NCI-H226 (cell line): ENCODE results near the gene RFTN1.

Source experiments
- DNase-seq: peaks from one replicate; pipeline ENCODE4 v3.0.0-alpha.2; 2015

The RFTN1 gene

DNA sequence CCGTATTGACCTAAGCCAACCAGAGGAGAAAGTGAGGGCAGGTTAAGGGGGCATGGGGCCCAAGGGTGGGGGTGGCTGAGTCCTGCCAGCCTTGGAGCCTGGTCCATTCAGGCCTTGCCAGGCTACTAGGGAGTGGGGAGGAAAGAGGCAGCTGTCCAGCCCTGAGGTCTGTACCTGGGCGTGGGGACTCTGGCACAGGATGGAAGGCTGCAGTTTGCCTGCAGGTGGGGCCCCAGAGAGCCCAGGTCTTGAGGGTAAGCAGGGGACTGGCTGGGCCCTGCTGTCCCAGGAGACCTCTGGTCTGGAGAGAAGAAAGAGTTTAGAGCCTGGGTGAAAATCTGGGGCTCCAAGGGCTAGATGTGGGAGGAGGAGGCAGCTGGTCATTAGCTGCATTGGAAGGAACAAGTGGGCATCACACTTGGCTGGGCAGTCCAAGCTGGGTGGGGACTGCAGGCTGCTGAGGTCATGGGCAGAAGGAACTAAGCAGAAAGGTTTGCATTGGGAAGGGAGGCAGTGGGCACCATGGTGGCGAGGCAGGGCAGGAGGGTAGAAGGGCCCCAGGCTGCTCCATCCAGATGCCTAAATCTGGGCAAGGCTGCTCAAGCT is 140.1 kb downstream of the RFTN1 start:
- DNase-seq: no peak

DNA sequence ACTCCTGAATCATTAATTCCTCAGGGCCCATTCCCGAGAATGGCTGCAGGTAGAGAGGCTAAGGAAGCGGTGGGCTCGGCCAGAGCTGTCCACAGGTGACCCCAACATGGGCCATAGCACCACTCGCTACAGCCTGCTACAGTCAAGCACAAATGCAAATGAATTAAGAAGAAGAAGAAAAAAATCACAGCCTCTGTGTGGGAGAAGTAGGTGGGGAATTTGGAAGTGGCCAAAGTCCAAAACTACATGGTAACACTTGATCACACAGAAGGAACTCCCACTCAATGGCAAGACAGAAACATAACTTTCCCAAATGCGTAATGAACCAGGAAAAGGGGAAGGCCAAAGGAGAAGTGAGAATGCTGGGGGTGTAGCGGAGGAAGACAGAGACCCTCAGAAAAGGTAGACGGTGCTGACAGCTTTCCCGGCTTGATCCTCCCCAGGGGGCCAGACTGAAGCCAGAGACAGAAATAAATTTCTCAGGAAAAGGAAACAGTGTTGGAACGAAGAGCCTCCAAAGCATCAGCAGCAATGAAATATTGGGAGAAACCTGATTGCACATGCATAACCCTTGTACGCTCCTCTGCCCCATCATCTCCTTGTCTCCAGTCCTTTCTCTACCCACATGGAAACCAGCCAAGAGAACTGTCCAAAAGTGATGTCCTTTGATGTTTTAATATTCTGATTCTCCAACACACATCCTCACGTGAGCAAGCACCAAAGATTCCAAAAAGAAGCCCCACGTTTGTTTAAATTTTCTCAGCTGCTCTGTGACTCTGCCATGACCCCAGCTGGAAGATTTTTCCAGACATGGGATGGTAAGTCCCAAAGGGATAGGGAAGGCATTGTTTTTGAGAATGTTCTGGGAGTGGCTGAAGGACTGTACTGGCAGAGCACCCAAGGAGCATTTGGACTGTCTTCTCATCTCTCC is 140.9 kb downstream of the RFTN1 start:
- DNase-seq: no peak

DNA sequence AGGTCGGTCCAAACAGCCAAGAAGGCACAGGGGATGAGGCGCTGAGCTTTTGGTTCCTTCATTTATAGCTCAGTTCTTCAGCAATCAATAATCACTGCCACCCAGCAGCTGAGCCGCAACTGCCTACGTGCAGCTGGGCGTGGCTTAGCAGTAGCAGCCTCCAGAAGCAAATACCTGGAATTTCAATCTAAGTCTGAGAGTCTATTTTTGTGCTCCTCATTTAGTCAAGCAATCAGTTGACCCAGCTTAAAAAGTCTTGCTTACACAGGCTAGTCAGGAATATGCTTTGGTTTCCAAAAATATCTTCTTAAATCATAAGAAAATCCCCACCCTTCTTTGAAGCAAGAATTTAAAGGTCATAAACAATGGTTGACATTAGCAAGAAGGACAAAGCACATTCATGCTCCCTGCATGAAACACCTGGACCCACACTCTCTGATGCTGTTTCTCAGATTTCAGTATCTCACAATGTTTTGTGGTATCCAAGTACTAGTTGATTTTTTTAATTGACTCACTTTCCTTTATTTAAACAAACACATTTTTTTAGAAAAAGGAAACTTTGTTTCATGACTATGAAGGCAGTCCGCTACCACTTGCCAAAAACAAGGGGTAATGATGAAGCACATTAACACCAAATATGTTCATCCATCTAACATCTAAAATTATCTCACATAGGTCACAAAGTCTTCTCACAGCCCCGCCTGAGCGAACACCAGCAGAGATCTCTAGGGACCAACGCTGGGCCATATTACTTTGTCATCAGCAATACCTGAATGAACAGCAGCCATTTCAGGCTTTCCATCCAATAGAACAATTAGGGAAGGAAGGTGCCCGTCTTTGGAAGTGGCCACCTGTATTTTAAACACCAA is 142.4 kb downstream of the RFTN1 start:
- no peak for DNase-seq

DNA sequence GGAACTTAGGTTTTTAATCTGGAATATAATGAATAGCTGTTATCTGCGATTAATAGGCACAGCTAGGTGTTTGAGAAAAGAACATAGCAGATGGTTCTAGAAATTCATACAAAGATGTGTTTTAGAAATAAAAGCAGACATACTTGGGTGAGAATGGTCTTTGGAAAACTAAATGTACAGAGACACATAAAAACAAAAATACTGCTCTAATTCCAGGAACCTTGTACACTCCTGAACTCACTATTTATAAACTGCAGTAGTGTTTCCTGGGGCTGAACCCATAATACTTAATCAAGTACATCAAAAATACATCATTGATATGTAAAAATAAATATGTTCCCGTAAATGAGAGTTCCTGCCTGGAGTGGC is 143.0 kb downstream of the RFTN1 start:
- DNase-seq: no peak

DNA sequence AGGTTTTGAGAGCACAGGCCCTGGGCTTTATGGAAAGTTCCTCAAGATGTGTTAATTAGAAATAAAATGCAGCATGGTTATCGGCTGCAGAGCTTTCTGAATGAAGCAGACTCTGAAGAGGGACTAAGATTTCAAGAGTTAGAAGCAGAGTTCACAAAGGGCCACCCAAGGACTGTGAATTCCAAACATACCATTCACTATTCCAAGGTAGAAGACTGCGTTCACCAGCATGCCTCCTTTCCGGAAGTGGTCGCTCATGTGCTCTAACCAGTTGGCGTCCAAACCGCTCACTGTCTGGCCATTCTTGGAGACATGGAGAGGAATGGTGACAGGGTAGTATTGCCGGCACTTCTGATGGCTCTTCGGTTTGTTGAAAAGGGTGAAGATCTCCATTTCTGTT is 143.6 kb downstream of the RFTN1 start:
- no peak for DNase-seq

DNA sequence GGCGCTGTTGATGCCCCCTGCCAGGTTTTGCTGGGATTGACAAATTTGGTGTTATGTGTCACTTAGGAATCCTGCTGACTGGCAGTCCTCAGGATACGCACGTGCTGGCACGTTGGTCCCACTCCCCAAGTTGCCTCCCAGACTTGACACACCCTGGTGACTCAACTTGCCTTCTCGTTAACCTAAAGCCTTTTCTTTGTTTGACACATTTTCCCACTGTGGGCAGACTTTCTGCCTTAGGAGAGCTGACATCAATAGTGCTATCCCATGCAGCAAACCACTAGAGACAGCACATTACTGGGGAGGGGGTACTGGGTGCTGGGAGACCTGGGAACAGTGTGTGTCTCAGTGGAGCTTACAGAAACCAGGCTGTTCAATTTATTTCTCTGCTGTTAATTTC is 144.2 kb downstream of the RFTN1 start:
- no peak for DNase-seq

DNA sequence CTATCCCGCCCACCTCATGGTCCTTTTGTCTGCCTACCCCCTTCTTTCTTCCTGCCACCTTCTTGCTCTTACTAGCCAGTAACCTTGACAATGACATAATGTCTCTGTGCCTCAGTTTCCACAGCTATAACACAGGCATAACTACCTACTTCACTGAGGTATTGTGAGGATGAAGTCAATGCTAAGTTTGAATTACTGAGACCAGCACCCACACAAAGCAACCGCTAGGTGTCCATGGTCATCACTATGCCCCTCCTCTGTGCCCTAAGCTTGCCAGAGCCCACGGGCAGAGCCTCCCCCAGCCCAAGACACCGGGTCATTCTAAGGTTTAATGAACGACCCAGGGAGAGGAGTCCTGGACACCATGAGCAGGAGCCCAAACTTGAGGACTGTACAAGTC is 146.9 kb downstream of the RFTN1 start:
- DNase-seq: no peak

DNA sequence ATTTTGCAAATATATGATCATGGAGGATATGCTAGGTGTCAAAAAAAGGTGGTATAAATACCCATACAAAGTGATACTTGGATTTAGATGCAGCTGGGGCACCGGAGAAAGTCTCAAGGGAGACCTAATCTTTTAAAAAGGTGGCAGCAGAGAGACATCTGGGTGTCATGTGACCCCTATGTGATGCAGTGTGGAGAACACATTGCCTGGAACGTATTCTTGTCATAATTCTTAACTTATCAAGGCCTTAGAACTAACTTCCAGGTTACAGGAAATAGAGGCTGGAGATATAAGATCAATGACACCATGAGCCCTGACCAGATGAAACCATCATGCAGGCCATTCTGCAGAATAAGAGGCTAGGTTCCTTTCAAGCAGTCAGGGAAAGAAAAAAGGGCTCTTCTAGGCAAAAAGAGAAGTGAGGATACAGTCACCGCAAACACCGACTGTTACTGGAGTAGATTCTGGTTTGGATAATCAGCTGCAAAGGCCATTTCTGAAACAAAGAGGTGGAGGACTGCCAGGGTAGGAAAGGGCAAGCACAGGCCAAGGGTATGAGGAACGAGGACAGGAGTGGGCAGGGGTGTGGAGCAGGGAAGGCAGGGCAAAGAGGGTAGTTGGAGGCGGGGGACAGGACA is 147.9 kb downstream of the RFTN1 start:
- DNase-seq: no peak

DNA sequence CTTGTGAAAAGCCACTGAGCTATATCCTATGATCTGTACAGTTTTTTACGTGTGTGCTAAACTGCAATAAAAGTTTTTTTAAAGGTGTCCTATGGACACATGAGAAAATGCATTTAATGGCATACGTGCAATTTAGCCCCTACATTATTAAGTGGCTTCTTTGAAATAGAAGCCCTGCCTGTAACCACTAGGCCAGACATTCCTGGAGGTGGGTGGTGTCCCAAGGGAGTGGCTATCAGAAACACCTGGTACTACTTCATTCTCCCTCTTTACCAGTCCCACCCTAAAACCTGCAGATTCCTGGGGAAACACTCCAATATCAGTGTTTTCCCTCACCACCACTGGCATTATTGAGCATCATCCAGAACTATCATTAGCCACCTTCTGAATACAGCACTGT is 148.5 kb downstream of the RFTN1 start:
- DNase-seq: no peak

DNA sequence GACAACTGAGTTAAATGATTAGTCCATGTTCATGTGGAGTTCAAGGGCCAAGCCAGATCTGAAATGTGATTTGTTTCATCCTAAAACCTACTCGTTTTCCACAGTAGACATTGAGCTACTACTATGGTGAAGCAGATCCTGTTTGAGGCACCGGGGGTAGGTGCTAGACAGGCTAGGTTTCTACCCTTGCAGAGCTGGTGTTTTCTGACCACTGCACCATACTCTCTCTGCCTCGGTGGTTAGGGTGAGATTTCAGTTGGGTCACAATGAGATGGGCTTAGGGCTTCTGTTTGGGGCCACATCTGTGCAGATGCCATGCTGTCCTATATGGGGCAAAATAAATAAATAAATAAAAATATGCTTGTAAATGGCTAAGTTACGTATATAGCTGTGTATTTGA is 149.2 kb downstream of the RFTN1 start:
- no peak for DNase-seq

DNA sequence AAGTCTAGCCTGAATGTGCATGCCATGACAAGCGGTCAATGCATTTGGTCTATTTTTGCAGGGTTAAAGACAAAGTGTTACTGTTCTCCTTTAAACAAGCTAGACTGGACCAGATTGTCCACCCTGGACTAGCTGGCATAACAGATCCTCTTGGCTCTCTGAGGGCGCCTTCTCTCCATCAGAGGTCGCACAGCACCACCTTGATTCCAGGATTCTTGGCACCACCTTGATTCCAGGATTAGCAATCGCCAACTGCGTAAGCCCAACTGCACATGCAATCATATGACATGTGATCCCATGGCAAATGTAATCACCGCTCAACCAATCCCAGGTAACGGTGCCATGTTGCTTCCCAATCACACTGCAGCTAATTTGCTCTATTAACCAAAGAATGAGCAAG is 149.9 kb downstream of the RFTN1 start:
- no peak for DNase-seq

DNA sequence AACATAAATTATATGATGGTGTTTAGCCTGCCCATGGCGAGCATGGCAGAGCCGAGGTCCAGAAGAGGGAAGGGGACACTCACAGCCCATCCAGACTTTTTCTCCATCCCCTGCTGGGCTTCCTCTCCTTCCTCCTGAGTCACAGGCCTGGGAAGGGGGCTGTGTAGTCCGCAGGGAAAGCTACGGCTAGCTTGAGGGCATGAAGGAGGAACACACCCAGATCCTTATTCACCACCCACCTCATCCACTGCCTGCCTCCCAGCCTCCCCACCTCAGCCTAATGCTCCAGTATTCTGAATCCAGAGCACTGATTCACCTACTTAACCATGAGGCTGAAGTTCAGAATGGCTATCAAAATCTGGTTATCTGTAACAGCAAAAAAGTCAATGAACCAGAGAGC is 150.7 kb downstream of the RFTN1 start:
- DNase-seq: peak; percentile 9

DNA sequence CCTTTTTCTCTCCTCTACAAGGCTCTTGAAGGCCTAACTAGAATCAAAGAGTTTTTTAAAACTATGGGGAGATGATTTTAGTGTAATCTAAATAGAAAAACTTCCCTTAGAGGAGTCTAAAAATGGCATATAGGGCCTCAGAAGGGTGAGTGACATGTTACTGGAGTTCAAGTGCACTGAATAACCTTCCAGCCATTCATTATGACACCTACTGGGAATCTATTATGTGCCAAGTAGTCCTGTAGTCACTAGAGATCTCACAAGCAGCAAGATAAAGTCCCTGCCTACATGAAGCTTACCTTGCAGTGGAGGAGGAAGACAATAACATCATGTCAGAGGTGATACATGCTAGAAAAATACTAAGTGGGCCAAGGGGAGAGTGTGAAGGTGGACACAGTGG is 152.4 kb downstream of the RFTN1 start:
- no peak for DNase-seq

DNA sequence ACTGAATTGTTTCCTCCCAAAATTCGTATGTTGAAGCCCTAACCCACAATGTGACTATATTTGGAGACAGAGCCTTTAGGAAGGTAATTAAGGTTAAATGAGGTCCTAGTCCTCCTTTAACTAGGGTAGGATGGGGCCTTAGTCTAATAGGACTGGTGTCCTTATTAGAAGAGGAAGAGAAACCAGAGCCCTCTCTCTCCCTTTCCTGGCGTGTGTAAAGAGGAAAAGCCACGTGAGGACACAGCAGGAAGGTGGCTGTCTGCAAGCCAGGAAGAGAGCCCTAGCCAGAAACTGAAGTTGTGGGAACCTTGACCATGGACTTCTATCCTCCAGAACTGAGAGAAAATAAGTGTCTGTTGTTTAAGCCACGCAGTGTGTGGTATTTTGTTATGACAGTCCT is 154.2 kb downstream of the RFTN1 start:
- no peak for DNase-seq

DNA sequence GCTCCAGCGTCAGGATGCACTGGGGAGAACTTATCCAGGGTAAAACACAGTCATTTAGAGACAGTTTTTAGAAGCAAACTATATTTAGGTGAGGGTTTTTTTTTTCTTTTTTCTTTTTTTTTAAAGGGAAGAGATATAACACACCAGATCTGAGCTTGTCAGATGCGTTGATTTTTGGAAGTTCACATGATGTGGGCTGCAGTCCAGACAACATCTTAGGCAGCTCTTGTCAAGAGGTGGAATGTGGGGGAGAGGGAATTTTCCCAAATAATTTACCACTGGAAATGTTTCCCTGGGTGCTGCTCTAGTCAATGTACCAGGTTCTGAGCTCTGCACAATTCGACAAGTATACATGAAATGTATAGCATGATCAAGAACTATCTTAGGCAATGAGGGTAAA is 155.2 kb downstream of the RFTN1 start:
- no peak for DNase-seq

DNA sequence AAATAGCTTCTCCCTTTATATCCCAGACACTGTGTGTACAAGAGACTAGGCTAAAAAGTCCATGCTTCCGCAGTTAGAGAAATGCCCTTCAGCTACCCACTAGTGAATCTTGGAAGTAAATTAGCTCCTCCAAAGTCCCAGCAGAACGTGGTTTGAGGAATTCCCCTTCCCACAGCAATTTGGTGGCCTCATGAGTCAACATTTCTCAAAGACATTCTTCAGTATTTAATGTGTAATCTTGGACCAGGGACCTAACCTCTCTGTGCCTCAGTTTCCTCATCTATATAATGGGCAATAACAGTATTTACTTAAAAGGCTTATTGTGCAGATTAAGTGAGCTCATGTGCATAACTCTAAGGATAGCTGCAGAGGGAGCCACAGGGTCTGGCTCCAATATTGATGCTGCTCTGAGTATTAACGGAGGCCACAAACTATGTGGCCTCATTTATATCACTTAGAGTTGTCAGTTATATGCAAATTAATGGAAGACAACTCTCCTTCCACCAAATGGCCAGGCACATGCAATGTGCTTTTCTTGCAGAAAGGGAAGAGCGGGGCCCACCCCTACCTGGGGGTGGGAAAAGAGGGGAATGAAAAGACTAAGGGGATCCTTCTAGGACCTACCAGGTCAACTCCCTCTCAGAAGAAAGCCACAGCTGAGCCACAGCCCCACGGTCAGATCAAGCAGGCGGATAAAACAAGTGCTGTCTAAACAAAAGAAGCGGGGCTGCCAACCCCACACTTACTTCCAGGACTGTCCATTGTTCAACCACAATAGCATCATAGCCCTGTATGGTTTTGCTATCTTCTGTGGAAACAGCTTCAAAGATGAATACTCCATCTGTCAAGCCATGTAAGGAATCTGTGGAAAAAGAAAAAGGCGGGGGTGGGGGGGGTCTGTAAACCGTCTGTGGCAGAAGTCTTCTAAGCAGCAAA is 156.0 kb downstream of the RFTN1 start:
- DNase-seq: no peak

DNA sequence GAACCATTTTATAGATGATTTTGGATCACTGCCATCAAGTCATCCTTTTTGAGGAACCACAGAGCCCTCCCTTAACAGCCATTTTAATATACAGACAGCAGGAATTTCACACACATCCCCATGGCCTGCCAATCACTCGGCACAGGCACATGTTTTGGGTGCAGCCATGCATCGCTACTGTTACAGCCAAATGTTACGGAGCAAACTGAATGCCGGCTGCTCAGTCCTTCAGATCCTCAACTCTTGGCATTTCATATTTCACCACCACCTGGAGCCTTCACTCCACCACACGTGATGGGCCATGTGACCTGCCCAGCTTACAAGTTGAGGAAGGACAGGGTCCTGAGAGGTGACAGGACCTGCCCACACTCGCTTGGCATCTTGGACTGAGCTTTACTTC is 157.7 kb downstream of the RFTN1 start:
- DNase-seq: no peak

DNA sequence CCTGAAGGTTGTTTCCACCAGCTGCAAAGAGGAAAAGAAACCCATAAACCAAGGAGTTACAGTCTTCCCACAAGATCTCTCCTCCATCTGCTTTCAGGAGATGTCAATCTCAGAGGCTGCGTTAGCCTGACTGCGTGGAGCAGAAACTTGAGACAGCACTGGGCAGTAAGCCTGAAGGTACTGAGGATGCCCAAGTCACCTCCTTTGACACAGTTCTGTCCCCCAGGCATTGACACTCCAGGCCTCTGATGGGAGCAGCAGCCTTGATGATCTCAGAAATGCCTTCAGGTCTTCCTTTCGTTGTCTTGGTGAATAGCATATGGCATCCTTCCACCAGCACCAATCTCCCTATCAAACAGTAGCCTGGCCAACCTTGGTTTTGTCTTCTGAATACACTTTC is 159.2 kb downstream of the RFTN1 start:
- no peak for DNase-seq

DNA sequence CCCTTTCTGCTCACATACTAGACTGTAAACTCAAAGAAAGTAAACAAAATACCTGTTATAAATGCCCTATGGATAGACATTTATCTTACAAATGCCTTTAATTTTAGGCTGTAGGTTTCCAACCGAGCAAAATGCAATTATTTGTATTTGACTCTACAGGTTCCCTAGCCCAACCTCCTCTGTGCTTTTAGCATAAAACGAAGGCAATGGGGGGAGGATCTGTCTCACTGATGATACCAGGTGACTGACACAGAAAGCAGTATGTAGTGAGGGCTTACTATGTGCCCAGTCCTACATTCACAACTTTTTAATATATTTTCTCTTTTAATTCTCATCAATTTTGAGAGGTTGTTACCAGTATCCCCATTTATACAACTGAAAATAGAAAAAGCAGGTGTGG is 161.1 kb downstream of the RFTN1 start:
- no peak for DNase-seq

DNA sequence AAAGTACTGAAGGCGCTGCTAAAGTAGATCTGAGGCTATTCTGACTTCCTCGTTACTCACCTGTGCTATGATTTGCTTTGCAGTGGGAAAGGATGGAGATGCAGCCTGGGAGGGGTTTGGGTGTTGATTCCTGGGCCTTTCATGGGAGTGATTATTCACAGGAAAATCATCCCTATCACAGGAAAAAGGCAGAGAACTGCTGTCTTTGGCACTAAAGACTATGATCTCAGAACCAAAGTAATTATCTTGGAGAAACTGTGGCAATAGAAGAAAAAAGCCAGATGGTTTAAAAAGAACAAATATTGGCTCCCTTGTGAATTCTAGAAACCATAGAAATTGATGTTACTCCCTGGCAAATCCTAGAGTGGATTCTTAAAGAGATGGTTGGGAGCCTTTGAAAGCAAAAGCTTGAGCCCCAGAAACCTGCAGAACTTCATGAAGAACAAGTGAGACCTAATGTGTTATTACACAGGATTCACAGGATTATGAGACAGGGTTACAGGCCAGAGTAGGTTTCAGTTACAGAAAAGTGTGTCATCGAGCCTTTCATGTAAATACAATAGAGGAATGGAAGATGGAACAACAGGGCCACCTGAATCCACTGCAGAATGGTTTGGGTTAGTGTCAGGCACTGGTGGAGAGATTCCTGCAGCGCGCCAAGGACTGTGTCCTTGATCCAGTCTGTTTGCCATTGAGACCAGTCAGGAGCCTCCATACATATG is 162.7 kb downstream of the RFTN1 start:
- DNase-seq: no peak

DNA sequence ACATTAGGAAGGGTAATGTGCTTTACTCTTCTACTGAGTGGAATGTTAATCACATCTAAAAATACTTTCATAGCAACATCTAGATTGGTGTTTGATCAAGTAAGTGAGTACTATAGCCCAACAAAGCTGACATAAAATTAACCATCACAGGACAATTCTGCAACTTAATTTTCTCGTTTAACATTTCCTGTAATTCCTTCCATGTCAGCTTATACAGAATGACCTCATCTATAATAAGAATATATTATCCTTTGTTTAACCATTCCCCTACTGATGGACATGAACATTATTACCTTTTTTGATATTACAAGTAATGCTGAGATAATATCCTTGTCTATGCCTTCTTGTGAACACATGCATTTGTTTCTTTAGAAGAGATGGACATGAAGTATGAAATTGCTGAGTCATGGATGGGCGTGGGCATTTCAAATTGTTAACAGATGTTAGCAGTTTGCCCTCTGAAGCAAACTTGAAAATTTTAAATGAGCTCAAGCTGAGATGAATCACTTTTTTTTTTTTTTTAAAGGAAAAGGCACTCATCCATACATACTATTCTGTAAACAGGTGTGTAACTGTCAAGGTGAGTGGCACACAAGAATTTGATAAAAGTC is 163.4 kb downstream of the RFTN1 start:
- no peak for DNase-seq
